HG03175 (cell line): ENCODE results near the gene CDH13.

Experiments used
- ATAC-seq: cut with Tn5 transposase; IDR thresholded peaks from one replicate; pipeline ENCODE4 v1.9.1; 2021; ENCODE audit warnings: mild to moderate bottlenecking, moderate library complexity; ENCODE audit not compliant: unreplicated experiment

The CDH13 gene

GRCh38 chr16:83807327-83807709 is 1180.5 kb downstream of the CDH13 start:
- ATAC-seq, result no peak

GRCh38 chr16:83807710-83808572 is 1181.2 kb downstream of the CDH13 start, which contains the start of gene HSBP1:
Gene HSBP1 (plus strand): TSS chr16:83807978. CDS start chr16:83808077, 99 bp downstream.
- ATAC-seq, result peak; percentile 91

- ATAC-seq, result peak; percentile 1
These were observed 1181.8 kb downstream of the CDH13 start for GRCh38 chr16:83808573-83809014.

GRCh38 chr16:83809092-83809491 is 1182.3 kb downstream of the CDH13 start:
- ATAC-seq, result no peak

- no peak for ATAC-seq
These were observed 1184.1 kb downstream of the CDH13 start for GRCh38 chr16:83810901-83811300.

GRCh38 chr16:83813823-83814658 is 1187.3 kb downstream of the CDH13 start:
- peak; percentile 41 for ATAC-seq

GRCh38 chr16:83814659-83814985 is 1187.9 kb downstream of the CDH13 start:
- ATAC-seq, result no peak

GRCh38 chr16:83817022-83817421 is 1190.3 kb downstream of the CDH13 start:
- no peak for ATAC-seq

- ATAC-seq, result no peak
These were observed 1191.5 kb downstream of the CDH13 start for GRCh38 chr16:83818276-83818675.

GRCh38 chr16:83819361-83819760 is 1192.6 kb downstream of the CDH13 start:
- no peak for ATAC-seq

- peak; percentile 90 for ATAC-seq
These were observed 1199.6 kb downstream of the CDH13 start for GRCh38 chr16:83826146-83826913.

GRCh38 chr16:83830091-83830768 is 1203.5 kb downstream of the CDH13 start:
- no peak for ATAC-seq

GRCh38 chr16:83830769-83831455 is 1204.1 kb downstream of the CDH13 start:
- no peak for ATAC-seq

GRCh38 chr16:83831456-83831987 is 1204.8 kb downstream of the CDH13 start:
- ATAC-seq, result no peak

- ATAC-seq, result no peak
These were observed 1207.2 kb downstream of the CDH13 start for GRCh38 chr16:83833921-83834320.

- no peak for ATAC-seq
These were observed 1209.1 kb downstream of the CDH13 start for GRCh38 chr16:83835586-83836566.

- ATAC-seq, result no peak
These were observed 1210.8 kb downstream of the CDH13 start for GRCh38 chr16:83837566-83837965.

- no peak for ATAC-seq
These were observed 1211.4 kb downstream of the CDH13 start for GRCh38 chr16:83838151-83838550.
